GM20000 (cell line): ENCODE measurements around the gene AP5Z1.

Experiments
- DNase-seq: peaks from one replicate; pipeline ENCODE4 v3.0.0; 2012; ENCODE audit warnings: low spot score
- TF ChIP-seq, protein P1 (sequence below): IDR thresholded peaks from 2 replicates; pipeline ENCODE4 v1.5.1; 2012; ENCODE audit warnings: mild to moderate bottlenecking, control low read depth; ENCODE audit errors: extremely low read depth, missing control alignments

Gene AP5Z1

GRCh38 chr7:4832711-4833110, 57.3 kb downstream of the AP5Z1 start:
- DNase-seq, result no peak
- TF ChIP-seq, protein P1, sequence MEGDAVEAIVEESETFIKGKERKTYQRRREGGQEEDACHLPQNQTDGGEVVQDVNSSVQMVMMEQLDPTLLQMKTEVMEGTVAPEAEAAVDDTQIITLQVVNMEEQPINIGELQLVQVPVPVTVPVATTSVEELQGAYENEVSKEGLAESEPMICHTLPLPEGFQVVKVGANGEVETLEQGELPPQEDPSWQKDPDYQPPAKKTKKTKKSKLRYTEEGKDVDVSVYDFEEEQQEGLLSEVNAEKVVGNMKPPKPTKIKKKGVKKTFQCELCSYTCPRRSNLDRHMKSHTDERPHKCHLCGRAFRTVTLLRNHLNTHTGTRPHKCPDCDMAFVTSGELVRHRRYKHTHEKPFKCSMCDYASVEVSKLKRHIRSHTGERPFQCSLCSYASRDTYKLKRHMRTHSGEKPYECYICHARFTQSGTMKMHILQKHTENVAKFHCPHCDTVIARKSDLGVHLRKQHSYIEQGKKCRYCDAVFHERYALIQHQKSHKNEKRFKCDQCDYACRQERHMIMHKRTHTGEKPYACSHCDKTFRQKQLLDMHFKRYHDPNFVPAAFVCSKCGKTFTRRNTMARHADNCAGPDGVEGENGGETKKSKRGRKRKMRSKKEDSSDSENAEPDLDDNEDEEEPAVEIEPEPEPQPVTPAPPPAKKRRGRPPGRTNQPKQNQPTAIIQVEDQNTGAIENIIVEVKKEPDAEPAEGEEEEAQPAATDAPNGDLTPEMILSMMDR, result no peak

- no peak for DNase-seq
- TF ChIP-seq, protein P1, result no peak
Measured at GRCh38 chr7:4833176-4833575, 57.8 kb downstream of the AP5Z1 start.

DNA sequence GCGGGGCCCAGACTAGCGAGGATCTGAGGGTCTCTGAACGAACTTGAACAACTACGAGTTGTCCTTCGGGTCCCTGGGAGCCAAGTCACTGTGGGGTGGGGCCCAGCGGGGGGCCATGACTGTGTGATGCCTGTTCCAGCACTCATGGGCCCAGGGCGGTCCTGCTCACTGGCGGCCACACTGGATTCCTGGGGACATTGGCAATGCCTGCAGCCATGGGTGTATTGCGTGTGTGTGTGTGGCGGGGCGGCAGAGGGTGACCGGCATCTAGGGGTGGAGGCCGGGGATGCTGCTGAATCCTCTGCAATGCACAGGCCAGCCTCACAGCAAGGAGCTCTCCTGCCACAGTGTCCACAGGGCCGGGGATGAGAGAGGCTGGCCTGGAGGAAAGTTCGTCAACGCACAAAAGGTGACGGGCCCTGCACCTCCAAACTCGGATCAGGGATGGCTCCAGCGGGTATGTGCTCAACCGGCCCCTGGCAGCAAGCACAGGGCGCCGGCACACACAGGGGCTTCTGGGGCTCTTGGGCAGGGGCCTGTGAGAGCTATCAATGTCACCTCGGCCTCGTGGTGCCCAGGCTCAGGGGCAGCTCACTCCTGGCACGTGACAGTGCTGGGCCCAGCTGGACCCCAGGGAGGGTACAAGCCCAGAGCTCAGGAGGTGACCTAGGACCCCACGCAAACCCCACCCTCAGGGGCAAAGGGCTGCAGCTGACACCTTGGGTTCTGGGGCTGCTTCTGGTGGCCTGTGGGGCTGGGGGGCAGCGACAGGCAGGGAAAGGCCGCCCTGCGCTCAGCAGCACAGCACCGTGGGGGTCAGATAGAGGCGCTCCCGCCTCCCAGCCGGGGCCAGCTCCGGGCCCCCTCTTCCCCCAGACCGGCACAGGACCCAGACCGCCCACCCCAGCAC, 58.5 kb downstream of the AP5Z1 start:
- TF ChIP-seq, protein P1, result no peak
- no peak for DNase-seq

- no peak for DNase-seq
- TF ChIP-seq, protein P1, result no peak
Measured at GRCh38 chr7:4834601-4835397, 59.4 kb downstream of the AP5Z1 start.

DNA sequence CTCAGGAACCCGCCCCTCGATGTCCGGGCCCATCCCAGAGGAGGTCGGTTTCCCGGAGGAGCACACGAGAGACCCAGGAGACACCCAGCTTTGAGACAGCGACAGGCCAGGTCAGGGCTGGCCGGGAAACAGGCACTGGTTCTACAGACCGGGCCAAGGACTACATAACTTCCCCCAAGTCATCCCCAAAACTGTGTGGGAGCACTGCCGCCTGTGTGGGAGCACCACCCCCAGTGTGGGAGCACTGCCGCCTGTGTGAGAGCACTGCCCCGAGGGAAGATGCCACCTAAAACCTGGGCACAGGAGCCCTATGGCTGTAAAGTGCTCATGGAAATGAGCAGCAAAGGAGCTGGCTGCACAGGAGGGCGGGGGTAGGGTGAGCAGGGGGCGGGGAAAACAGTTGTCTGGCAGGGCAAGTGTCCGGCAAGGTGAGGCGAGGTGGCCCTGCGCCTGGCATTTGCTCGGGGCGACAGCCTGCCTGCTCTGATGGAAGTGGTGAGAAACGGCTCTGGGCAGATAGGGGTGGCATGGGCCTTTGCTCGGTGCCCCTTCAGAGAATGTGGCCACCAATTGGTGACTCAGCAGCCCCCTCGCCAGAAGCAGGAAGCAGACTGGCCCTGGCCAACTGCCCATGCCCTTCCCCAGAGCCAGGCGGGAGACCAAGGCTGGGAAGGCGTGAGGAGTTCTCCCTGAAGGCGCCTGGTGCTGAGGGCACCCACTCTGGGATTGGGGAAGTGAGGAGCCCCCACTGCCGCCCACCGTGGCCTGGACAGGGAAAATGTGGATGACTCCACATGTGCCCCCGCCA, 60.2 kb downstream of the AP5Z1 start:
- TF ChIP-seq, protein P1, result no peak
- DNase-seq, result no peak

GRCh38 chr7:4836206-4836661, 60.8 kb downstream of the AP5Z1 start:
- no peak for DNase-seq
- TF ChIP-seq, protein P1, result no peak
